Measurements from ENCODE around the gene TSPAN32.
"Not testable (repeated sequence)": the region's sequence is repeated elsewhere in the genome, so short reads cannot be mapped to it uniquely, and the experiment has no call there.

Gene TSPAN32

DNA sequence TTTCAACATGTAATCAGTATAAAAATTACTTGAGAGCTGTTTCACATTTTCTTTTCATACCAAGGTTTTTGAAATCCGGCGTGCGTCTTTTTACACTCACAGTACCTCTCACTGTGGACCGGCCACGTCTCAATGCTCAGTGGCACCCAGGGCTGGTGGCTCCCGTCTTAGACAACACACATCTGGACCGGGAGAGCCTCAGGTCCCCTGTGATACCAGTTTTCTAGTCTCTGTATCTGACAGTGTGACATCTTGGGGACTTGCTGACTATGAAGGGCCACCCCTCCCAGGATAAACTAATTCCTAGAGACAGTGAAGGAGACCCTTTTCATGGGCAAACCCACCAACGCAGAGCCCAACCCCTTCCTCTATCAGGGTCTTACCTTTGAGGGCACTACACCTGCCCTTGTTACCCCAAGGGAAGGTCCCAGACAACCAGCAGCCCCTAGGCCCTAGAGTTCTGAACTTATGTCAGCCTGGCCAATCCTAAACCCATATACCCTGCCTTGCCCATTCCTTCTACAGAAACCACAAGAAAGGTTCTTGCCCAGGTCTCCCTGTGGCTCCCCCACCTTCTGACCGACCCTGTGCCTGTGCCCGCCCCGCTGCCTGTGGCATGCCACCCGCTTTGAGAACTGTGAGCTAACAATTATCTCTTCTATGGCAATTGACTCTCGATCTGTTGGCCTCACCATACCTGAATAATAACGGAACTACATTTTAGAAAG is 25.4 kb upstream of the TSPAN32 start:
- H3K4me3 ChIP-seq (ENCODE audit: low read depth, low read length): no peak overlapping the region
- peaks cover 31% of the 10 kb centered on the region for H3K27me3 ChIP-seq (ENCODE audit: control insufficient read depth, insufficient read depth, low read length)
- no peaks in the 10 kb centered on the region for H3K9me3 ChIP-seq (ENCODE audit: control insufficient read depth, insufficient read depth, low read length)
- no peak overlapping the region for H3K9ac ChIP-seq (ENCODE audit: low read depth, low read length)
- H3K4me1 ChIP-seq (ENCODE audit: control insufficient read depth, insufficient read depth, low read length): no peaks in the 10 kb centered on the region
- H3K36me3 ChIP-seq (ENCODE audit: control insufficient read depth, insufficient read depth, low read length): no peaks in the 10 kb centered on the region

DNA sequence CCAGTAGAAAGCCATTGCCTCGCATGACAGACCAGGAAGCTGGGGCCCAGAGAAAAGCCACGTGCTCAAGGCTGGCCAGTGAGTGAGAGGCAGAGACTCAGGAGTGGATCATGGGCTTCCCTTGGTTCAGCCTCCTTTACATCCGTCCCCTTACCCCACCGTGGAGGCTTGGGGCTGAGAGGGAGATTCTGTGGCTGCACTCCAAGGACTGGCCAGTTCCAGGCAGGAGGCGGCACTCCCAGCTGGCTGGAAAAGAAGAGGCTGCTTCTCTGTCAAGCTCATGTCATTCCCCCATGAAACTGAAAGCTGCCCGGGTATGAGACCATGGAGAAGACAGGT is 24.8 kb upstream of the TSPAN32 start:
- H3K9ac ChIP-seq (ENCODE audit: low read depth, low read length): no peak overlapping the region
- H3K4me1 ChIP-seq (ENCODE audit: control insufficient read depth, insufficient read depth, low read length): no peaks in the 10 kb centered on the region
- peaks cover 25% of the 10 kb centered on the region for H3K27me3 ChIP-seq (ENCODE audit: control insufficient read depth, insufficient read depth, low read length)
- H3K4me3 ChIP-seq (ENCODE audit: low read depth, low read length): no peak overlapping the region
- no peaks in the 10 kb centered on the region for H3K9me3 ChIP-seq (ENCODE audit: control insufficient read depth, insufficient read depth, low read length)
- H3K36me3 ChIP-seq (ENCODE audit: control insufficient read depth, insufficient read depth, low read length): no peaks in the 10 kb centered on the region

DNA sequence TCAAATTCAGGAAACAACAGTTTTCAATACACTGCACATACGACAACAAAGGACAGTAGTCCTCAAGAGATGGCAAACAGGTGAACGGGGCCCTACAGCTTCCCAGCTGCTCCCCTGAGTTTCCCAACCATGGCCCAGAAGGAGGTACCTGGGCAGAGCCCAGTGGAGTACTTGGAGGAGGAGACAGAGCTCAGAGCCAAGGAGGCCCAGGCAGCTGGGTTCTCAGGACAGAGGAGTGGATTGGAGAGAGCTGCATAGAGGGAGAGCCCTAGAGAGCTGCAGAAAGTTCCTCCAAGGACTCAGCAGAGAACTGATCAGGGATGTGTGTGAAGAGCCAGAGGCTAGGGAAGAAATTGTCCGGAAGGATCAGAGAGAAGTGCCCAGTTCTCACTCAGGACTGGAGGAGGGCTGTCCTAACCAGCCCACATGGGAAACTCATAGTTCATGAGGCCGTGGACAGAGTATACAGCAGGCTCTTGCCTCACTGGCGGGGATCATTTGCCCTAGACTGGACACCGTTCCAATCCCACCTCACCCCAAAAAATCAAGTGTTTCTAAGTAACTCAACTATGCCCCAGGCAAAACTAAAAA is 23.8 kb upstream of the TSPAN32 start:
- Histone ChIP-seq H3K36me3 (ENCODE audit: control insufficient read depth, insufficient read depth, low read length) (no peaks in the 10 kb centered on the region), H3K27me3 (ENCODE audit: control insufficient read depth, insufficient read depth, low read length) (peaks cover 15% of the 10 kb centered on the region), H3K4me3 (ENCODE audit: low read depth, low read length) (no peak overlapping the region), H3K4me1 (ENCODE audit: control insufficient read depth, insufficient read depth, low read length) (no peaks in the 10 kb centered on the region), H3K9me3 (ENCODE audit: control insufficient read depth, insufficient read depth, low read length) (no peaks in the 10 kb centered on the region), H3K9ac (ENCODE audit: low read depth, low read length) (no peak overlapping the region)

DNA sequence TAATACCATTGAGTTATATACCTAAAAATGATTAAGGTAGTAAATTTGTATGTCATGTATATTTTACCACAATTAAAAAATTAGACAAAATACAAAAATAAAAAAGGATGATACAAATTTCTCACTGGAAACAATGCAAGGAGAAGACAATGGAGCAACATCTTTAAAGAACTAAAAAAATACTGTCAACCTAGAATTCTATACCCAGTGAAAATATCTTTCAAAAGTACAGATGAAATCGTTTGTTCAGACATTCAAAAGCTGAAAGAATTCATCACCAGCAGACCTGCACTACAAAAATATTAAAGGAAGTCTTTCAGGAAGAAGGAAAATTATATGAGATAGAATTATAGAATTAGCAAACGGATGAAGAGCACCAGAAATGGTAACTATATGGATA is 21.6 kb upstream of the TSPAN32 start:
- H3K4me3 ChIP-seq (ENCODE audit: low read depth, low read length): no peak overlapping the region
- H3K9ac ChIP-seq (ENCODE audit: low read depth, low read length): no peak overlapping the region
- H3K9me3 ChIP-seq (ENCODE audit: control insufficient read depth, insufficient read depth, low read length): no peaks in the 10 kb centered on the region
- H3K36me3 ChIP-seq (ENCODE audit: control insufficient read depth, insufficient read depth, low read length): no peaks in the 10 kb centered on the region
- H3K4me1 ChIP-seq (ENCODE audit: control insufficient read depth, insufficient read depth, low read length): no peaks in the 10 kb centered on the region
- peaks cover 3% of the 10 kb centered on the region for H3K27me3 ChIP-seq (ENCODE audit: control insufficient read depth, insufficient read depth, low read length)

DNA sequence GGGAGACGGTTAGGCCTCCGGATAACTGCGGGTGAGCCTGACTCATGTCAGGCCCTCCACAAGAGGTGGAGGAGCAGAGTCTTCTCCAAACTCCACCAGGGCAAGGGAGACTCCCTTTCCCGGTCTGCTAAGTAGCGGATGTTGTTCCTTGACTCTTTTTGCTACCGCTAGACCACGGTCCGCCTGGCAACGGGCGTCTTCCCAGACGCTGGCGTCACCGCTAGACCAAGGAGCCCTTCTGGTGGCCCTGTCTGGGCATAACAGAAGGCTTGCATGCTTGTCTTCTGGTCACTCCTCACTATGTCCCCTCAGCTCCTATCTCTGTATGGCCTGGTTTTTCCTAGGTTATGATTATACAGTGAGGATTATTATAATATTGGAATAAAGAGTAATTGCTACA is 15.5 kb upstream of the TSPAN32 start:
- H3K27me3 ChIP-seq (ENCODE audit: control insufficient read depth, insufficient read depth, low read length); H3K9ac ChIP-seq (ENCODE audit: low read depth, low read length); H3K4me3 ChIP-seq (ENCODE audit: low read depth, low read length); H3K9me3 ChIP-seq (ENCODE audit: control insufficient read depth, insufficient read depth, low read length); H3K36me3 ChIP-seq (ENCODE audit: control insufficient read depth, insufficient read depth, low read length); H3K4me1 ChIP-seq (ENCODE audit: control insufficient read depth, insufficient read depth, low read length): not testable (repeated sequence)

DNA sequence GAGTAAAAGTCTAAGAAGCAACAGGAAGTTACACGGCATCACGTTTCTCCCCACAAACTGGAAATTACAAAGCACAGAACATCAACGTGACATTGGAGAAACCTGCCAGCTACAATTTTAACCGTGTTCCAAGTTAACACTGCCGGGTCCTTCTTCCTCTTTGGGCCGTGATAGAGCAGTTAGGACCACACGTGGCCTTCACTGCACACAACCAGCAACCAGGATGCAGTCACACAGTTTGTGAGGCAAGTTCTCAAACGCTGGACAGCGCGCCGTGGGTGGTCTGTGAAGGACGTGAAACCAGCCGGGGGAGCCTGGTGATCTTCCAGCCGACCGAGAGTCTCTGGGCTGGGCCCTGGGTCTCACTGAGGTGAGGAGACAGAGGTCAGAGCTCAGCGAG is 14.7 kb upstream of the TSPAN32 start:
- H3K4me3 ChIP-seq (ENCODE audit: low read depth, low read length): no peak overlapping the region
- H3K27me3 ChIP-seq (ENCODE audit: control insufficient read depth, insufficient read depth, low read length): peaks cover 9% of the 10 kb centered on the region
- H3K36me3 ChIP-seq (ENCODE audit: control insufficient read depth, insufficient read depth, low read length): no peaks in the 10 kb centered on the region
- H3K9me3 ChIP-seq (ENCODE audit: control insufficient read depth, insufficient read depth, low read length): no peaks in the 10 kb centered on the region
- H3K9ac ChIP-seq (ENCODE audit: low read depth, low read length): no peak overlapping the region
- no peaks in the 10 kb centered on the region for H3K4me1 ChIP-seq (ENCODE audit: control insufficient read depth, insufficient read depth, low read length)

DNA sequence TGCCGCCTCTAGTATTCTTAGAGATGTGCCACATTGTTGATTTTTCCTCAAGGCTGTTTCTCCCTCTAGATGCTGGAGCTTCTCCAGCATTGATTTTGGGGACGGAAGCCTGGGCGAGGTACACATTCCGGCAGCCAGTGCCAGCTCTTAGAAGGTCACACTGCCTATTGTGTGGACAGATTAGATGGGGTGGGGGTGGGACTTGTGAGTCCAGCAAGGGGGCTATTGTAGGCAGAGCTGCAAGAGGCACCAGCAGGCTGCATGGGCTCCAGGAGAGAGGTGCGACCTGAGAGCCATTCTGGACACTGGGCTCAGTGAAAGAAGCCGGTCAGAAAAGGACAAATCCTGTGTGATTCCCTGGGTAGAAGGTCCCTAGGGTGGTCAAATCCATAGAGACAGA is 12.5 kb upstream of the TSPAN32 start:
- Histone ChIP-seq H3K9ac (ENCODE audit: low read depth, low read length) (no peak overlapping the region), H3K4me1 (ENCODE audit: control insufficient read depth, insufficient read depth, low read length) (no peaks in the 10 kb centered on the region), H3K4me3 (ENCODE audit: low read depth, low read length) (no peak overlapping the region), H3K36me3 (ENCODE audit: control insufficient read depth, insufficient read depth, low read length) (no peaks in the 10 kb centered on the region), H3K27me3 (ENCODE audit: control insufficient read depth, insufficient read depth, low read length) (peaks cover 9% of the 10 kb centered on the region), H3K9me3 (ENCODE audit: control insufficient read depth, insufficient read depth, low read length) (no peaks in the 10 kb centered on the region)

DNA sequence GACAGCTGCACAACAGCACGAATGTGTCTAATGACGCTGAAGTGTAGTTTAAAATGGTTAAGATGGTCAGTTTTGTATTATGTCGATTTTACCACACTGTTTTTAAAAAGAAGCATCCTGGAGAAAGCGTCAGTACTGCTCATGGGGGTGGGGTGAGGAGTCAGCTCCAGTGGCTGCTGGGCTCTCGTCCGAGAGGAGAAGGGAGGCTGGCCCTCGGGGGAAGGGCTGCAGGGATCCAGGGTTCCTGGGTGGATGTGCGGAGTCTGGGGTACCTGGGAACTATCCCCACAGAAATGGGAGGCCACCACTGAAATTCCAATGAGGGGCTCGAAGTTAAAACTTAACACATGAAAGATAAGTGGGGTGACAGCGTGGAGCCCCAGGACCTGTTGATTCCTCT is 12.0 kb upstream of the TSPAN32 start:
- Histone ChIP-seq H3K4me3 (ENCODE audit: low read depth, low read length) (no peak overlapping the region), H3K4me1 (ENCODE audit: control insufficient read depth, insufficient read depth, low read length) (no peaks in the 10 kb centered on the region), H3K27me3 (ENCODE audit: control insufficient read depth, insufficient read depth, low read length) (peaks cover 9% of the 10 kb centered on the region), H3K9me3 (ENCODE audit: control insufficient read depth, insufficient read depth, low read length) (no peaks in the 10 kb centered on the region), H3K36me3 (ENCODE audit: control insufficient read depth, insufficient read depth, low read length) (no peaks in the 10 kb centered on the region), H3K9ac (ENCODE audit: low read depth, low read length) (no peak overlapping the region)

DNA sequence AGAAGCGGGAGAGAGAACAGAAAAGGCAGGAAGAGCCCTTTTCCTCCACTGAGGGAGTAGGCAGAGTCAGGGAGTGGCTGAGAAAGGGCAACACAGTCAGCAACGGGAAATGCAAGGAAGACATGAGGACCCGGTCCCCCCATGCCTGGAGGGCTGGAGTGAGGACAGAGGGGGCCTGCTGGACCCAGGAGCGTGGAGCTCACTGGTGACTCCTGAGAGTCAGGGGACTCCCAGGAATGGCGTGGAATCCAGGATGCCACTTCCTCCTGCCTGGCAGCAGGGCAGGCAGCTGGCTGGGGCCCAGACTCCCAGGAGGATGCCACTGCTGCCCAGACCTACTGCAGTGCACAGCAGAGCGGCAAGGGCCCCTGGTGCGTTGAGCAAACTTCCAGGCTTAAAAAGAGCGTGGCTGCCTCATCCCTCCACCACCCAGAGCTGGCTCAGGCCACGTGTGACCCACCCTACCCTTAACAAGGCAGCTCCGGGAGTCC is 11.4 kb upstream of the TSPAN32 start:
- Histone ChIP-seq H3K9ac (ENCODE audit: low read depth, low read length) (no peak overlapping the region), H3K27me3 (ENCODE audit: control insufficient read depth, insufficient read depth, low read length) (peaks cover 6% of the 10 kb centered on the region)

DNA sequence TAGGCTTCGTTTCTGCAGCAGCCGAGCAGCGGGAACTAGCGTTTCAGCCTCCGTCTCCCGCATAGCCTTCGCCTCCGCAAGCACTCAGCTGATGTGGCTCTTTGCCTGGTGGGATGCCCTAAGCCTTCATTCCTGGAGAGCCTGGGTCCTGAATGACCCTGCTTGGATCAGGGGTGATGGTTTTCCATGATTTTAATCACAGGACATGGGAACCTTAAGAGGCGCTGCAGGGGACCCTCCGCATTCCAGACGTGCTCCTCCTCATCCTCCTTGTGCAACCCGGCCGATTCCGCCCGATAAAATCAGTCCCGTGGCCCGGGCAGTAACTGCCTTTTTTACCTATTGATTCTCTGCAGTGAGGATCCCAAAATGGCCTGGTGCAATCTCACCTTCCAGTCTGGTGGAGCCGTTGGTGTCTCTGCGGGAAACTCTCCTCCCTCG is 8.3 kb upstream of the TSPAN32 start:
- Histone ChIP-seq H3K27me3 (ENCODE audit: control insufficient read depth, insufficient read depth, low read length) (peaks cover 2% of the 10 kb centered on the region), H3K9me3 (ENCODE audit: control insufficient read depth, insufficient read depth, low read length) (no peaks in the 10 kb centered on the region), H3K4me1 (ENCODE audit: control insufficient read depth, insufficient read depth, low read length) (no peaks in the 10 kb centered on the region), H3K4me3 (ENCODE audit: low read depth, low read length) (no peak overlapping the region), H3K36me3 (ENCODE audit: control insufficient read depth, insufficient read depth, low read length) (no peaks in the 10 kb centered on the region), H3K9ac (ENCODE audit: low read depth, low read length) (no peak overlapping the region)

More for the DNA sequence above, 11.4 kb upstream of the TSPAN32 start:
- no peaks in the 10 kb centered on the region for H3K4me1 ChIP-seq (ENCODE audit: control insufficient read depth, insufficient read depth, low read length)
- no peaks in the 10 kb centered on the region for H3K9me3 ChIP-seq (ENCODE audit: control insufficient read depth, insufficient read depth, low read length)
- H3K36me3 ChIP-seq (ENCODE audit: control insufficient read depth, insufficient read depth, low read length): no peaks in the 10 kb centered on the region
- H3K4me3 ChIP-seq (ENCODE audit: low read depth, low read length): no peak overlapping the region

DNA sequence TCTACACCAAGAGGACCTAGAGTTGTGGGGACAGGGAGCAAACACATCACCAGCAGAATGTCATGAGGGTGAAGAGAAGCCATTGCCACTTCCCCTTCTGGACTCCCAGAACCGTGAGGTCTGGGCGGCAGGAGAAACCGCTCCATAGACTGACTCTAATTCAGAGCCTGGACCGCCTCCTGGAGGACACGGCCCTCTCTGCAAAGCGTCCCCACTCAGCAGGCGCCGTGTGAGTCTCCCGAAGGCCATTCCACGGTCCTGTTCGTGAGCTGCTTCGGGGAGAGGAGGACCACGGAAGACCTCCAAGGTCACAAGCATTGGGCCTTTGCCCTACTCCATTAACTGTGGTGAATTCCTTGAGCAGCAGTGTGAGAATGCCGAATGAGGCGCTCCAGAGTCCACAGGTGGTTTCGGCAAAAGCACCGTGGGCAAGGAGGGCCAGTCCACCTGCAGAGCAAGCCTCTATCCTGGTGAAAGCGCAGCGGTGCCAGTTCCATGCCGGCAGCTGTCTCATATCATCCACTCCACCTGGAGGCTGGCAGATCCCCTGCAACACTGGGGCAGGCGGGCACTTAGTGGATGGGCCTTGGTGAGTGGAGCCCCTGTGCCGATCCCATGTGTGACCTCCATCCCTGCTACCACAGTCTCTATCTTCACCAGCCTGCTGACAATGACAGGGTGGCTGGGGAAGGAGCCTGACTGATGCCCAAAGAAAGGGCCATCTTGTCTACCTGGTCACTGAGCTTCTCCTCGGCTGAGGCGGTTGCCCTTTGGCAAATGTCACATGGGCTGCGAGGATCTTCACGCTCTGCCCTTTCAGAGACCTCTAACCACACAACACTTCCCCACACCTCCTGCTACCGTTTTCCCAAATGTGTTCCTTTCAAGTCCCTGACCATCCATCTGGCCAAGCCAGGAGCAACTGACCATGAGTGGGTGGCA is 7.6 kb upstream of the TSPAN32 start:
- Histone ChIP-seq H3K9ac (ENCODE audit: low read depth, low read length) (no peak overlapping the region), H3K27me3 (ENCODE audit: control insufficient read depth, insufficient read depth, low read length) (no peaks in the 10 kb centered on the region), H3K9me3 (ENCODE audit: control insufficient read depth, insufficient read depth, low read length) (no peaks in the 10 kb centered on the region), H3K4me3 (ENCODE audit: low read depth, low read length) (no peak overlapping the region), H3K4me1 (ENCODE audit: control insufficient read depth, insufficient read depth, low read length) (no peaks in the 10 kb centered on the region), H3K36me3 (ENCODE audit: control insufficient read depth, insufficient read depth, low read length) (no peaks in the 10 kb centered on the region)

Measured in iPS-15b (cell line).